Stimulated activated CD4-positive, alpha-beta T cell treated with anti-CD3 and anti-CD28 coated beads, Interleukin-12 subunit alpha, Interleukin-12 subunit beta, amount 100 ng/mL, for 24 hours (primary cell): ENCODE results near the gene HSPD1.
"Not testable (repeated sequence)": the region's sequence is repeated elsewhere in the genome, so short reads cannot be mapped to it uniquely, and the experiment has no call there.

Experiments used
- DNase-seq, 2 experiments: peaks; one replicate each; pipeline ENCODE4 v3.0.0-alpha.2; 2020; ENCODE audit warnings: low read depth in 2 of 2

HSPD1 gene

DNA sequence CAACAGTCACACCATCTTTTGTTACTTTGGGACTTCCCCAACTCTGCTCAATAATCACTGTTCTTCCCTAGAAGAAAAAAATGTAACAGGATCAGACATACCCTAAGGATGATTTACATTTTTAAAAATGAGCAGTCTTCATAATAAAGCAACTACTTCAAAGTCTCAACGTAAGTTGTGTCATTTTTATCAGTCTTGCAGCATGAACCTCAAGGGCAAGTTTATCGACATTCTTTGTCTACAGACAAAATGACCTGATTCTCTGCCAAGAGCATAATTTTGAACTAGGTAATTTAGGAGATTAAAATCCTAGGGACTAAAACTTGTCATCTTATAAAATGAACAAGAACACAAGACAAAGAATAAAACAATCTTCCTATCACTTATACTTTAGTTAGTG lies 2.3 kb downstream of the HSPD1 start:
- DNase-seq: no peak

DNA sequence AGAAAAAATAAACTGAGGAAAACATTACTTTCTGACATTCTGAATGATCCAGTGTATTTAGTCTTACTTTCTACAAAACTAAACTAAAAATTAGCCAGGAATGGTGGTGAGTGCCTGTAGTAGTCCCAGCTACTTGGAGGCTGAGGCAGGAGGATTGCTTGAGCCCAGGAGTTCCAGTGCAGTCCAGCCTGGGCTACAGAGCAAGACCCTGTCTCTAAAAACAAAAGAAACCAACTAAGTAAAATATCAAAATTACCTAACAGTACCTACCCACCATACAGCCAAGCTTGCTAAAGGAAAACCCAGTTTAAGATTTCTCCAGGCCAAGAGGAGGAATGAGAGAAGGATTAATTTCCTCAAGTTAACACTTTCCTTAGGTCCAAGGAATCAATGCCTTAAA lies 2.9 kb downstream of the HSPD1 start:
- no peak for DNase-seq

GRCh38 chr2:197495433-197496134 lies 4.1 kb downstream of the HSPD1 start:
- no peak for DNase-seq

- DNase-seq: no peak
These were observed 12.3 kb downstream of the HSPD1 start for GRCh38 chr2:197487385-197487784.

GRCh38 chr2:197486175-197486574 lies 13.5 kb downstream of the HSPD1 start:
- no peak for DNase-seq

GRCh38 chr2:197484248-197484647 lies 15.4 kb downstream of the HSPD1 start:
- not testable (repeated sequence) for DNase-seq

DNA sequence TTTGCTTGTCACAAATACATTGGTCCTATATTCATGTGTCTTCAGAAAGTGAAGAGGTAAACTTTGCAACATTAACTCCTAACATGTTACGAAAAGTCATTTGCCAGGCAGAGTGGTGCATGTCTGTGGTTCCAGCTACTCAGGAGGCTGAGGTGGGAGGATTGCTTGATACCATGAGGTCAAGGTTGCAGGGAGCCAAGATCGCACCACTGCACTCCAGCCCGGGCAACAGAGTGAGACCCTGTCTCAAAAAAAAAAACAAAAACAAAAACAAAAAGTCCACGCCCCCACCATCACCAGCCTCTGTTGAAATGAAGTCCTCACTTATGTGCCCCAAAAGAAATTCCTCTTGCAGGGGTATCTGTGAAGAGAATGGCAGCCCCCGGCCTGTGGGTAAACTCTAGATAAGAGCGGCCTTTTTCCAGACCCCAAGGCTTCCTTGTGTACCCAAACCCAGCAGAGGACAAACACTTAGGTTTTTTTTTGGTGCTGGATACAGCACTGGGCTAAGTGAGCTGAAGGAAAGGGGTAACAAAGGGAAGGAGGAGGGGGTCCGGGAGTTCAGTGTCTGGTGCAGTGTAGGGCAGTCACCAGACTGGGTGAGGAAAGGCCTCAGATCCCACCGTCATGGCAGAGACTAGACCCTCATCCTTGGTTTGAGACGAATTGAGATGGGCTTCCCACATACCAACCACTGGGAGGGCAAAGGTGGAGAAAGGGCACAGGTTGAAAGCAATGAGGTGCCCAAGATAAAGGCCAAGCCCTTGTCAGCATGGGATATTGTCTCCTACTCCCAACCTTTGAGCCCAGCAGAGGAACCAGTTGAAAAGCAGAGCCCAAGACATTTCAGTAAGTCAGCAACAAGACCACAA lies 19.2 kb downstream of the HSPD1 start:
- DNase-seq: no peak

- no peak for DNase-seq
These were observed 21.8 kb downstream of the HSPD1 start for GRCh38 chr2:197477797-197478196.

DNA sequence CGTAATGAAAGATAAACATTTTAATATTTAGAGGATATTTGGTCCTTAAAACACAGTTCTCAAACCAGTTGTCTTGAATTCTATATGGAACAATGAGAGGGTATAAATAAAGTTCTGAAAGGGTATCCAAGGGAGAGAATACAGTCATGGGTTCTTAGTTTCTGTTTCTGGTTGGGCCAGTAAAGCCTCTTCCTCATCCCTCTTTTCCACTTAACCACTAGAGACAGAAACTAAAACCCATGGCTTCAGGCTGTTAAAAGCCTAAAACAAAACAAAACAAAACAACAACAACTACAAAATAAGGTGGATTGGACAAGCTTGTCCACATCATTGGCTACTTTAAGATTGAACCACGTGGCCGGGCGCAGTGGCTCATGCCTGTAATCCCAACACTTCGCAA lies 27.5 kb downstream of the HSPD1 start:
- DNase-seq: no peak

DNA sequence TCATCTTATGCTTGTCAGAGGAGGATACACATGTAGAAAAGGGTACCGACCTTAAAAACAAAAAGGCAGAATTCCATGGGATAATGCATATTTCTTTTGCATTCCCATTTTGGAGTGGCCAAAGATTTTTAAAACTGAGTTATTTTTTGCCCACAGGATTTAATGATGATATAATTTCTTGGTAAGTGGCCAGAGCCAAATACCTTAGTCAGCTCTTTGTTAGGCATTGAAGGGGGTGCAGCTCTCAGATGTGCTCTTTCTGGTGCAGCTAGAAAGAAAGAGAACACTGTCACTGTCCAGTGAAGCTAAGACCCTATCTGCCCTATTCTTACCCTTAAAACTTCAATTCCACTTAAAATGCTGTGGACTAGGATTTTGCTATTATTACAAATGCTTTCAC lies 35.5 kb downstream of the HSPD1 start:
- DNase-seq: no peak

DNA sequence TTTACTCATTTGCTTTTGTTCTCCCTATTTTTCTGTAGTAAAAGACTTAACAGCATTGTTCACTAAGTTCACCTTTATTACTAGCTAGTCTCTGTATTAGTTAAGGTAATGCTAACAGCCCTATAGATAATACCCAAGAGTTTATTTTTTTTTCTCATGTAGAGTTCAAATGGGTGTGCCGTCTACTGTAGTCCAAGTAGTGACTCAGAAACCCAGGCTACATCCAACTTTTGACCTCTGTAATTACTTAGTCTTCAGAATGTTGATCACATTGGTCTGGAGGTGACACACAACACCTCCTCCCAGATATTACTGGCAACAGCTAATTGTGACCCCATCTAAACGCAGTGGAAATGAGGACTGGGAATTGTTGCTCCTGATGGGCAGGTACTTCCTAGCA lies 38.6 kb downstream of the HSPD1 start:
- no peak for DNase-seq

- no peak for DNase-seq
These were observed 39.0 kb downstream of the HSPD1 start for GRCh38 chr2:197460649-197461048.

DNA sequence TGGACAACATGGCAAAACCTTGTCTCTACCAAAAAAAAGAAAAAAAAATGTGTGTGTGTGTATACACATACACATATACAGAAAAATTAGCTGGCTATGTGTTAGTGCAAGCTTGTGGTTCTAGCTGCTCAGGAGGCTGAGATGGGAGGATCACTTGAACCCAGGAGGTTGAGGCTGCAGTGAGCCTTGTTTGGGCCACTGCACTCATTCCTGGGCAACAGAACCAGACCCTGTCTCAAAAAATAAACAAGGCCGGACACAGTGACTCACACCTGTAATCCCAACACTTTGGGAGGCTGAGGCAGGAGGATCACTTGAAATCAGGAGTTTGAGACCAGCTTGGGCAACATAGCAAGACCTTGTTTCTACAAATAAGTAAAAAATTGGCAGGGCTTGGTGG lies 44.2 kb downstream of the HSPD1 start:
- DNase-seq: no peak

DNA sequence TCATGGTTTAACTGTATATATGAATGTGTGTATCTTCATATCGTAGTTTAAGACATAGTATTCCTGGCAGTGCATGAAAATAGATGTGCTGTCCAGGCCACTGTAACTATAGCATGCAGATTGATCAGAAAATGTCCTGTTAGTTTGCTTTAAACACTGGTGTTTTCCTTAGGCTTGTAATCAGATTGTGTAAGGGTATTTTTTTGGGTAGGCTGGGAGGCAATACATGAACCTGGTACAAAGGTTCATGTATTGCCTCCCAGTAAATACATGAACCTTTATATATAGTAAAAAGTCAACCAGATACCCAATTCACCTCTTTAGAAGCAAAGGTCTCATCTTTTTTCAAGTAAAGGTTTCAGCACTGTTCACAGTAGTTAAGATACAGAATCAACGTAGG lies 44.7 kb downstream of the HSPD1 start:
- no peak for DNase-seq

DNA sequence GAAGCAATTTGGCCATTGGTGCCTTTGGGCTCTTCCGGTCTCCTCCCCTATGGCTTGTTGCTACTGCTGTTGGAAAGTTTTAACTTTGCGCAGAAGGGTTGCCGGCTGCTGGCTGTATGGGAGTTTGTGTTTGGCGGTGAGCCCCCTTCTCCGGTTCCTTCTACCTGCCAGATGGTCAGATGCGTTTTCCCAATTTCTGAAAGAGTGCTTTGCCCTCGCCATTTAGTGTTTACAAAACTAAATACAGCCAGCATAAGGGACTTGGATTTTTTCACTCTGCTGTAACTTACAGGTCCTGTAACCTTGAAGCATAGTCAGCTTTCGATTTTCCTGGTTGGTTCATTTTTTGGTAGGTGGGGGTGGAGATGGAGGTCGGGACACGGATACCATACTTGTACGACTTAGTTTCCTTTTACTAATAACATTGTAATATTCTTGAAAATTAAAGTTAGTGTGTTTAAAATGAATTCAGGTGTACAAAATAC lies 45.7 kb downstream of the HSPD1 start:
- no peak for DNase-seq

- DNase-seq: peak; percentile 95 to 97
These were observed 46.3 kb downstream of the HSPD1 start, which contains the start of gene COQ10B for GRCh38 chr2:197453123-197453913. COQ10B (plus strand) TSS chr2:197453552; CDS start chr2:197453561, 9 bp downstream.

DNA sequence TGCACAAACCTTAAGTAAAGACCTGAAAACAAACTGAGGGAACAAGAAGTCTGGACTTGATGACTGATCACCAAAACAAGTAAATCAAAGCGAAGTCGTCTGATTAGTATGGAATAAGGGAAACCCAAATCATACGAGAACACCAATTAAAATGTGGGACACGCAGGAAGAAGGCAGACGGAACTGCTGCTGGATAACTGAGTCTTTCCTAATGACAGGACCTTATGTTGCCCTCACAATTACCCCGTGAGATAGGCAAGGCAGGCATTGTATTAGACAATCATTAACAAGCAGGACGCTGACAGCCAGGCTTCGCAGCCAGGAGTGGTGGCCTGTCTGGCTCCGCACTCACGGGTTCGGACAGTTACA lies 46.9 kb downstream of the HSPD1 start:
- DNase-seq: no peak

DNA sequence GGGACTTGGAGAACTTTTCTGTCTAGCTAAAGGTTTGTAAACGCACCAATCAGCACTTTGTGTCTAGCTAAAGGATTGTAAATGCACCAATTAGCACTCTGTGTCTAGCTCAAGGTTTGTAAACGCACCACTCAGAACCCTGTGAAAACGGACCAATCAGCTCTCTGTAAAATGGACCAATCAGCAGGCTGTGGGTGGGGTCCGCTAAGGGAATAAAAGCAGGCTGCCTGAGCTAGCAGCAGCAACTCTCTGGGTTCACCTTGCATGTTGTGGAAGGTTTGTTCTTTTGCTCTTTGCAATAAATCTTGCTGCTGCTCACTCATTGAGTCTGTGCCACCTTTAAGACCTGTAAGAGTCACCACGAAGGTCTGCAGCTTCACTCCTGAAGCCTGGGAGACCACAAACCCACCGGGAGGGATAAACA lies 48.7 kb downstream of the HSPD1 start:
- DNase-seq: not testable (repeated sequence)

DNA sequence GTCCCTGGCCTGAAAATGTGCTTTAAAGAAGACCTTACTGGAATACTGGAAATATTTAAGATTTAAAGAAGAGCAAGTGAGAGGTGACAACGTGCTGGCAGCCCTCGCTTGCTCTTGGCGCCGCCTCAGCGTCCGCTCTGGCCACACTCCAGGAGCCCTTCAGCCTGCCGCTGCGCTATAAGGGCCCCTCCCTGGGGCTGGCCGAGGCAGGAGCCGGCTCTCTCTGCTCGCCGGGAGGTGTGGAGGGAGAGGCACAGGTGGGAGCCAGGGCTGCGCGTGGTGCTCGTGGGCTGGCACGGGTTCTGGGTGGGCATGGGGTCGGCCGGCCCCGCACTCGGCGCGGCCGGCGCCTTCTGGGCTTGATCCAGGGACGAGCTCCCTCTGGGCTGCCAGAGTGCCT lies 49.2 kb downstream of the HSPD1 start:
- DNase-seq: no peak

DNA sequence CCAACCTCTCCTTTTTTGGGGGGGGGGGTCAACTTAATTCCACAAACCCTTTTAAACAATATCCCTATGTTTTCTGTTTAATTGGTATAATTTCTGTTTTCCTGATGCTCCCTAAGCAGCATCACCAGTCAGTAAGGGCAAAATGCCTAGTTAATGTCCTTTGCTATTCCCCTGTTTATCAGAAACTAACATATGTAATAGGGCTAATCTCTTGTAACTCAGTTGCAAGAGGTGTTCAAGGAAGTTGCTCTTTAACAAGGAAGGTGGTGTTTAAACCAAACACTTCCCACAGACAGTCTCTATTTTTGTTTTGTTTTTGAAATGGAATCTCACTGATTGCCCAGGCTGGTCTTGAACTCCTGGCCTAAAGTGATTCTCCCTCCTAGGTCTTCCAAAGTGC lies 52.8 kb downstream of the HSPD1 start:
- no peak for DNase-seq

DNA sequence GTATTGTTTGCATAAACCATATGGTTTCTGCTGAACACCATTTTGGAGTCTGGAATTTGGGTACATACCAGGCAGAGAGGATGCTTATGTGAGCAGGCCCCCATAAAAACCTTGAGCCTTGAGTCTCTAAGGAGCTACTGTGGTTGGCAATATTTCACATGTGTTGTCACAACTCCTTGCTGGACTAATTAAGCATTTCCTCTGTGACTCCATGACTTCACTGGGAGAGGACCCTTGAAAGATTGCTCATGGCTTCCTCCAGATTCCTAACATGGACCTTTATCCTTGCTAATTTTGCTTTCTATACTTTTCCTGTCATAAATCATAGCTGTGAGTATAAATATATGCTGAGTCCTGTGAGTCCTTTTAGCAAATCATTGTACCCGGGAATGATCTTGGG lies 53.9 kb downstream of the HSPD1 start:
- DNase-seq: no peak

GRCh38 chr2:197442857-197443256 lies 56.8 kb downstream of the HSPD1 start:
- no peak for DNase-seq
